ENCODE data around the gene RAB27A. TPM values are rescaled to one million over a fixed set of nuclear protein-coding genes. Genes with fewer than 3 reads are reported as not detected.

Gene RAB27A
- total and polyA plus RNA-seq, 9 of the 15 experiments (the other 6 are each of a cell fraction or from before 2014, with no cell fraction given) = 31.5 to 171 (median 80.4) TPM

DNA sequence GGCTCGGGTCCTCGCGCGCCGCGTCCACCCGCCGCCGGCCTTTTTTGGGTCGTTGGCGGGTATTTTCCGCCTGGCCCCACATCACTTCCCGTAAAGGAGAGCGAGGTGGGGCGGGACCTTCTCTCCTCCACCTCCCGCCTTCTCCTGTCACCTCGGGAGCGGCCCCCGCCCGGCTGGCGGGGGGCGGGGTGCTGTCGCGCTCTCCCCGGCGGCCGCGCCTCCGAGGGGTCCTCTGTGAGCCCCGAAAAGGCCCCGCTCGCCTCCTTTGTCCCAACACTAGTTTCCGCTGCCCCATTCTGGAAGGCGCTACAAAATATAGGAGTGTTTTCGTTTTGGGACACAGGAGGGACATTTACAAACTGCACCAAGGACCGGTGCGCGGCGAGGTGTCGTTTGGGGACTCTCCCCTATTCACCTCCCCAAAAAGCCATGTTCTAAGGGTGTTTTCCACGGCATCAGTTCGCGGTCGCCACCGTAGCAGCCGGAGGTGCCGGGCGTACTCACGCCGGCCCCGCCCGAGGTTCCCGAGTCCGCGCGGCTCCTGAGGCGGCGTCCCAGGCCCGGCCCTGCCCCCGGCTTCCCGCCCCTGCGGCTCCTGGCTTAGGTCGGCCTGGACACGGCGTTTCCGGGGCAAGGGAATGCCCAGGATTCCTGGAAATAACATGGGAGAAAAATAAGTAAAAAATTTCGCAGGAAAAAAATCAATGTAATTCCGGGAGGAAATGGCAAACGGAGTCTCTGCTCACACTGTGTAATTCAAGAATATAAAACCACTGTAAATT is at the start of gene RAB27A (continued):
- TF ChIP-seq MNT (conservative IDR thresholded peaks at IDR 0.05) (peak; percentile 57 to 72), SAFB2 (IDR thresholded peaks at IDR 0.05; ENCODE audit: borderline replicate concordance, low read depth, low read length, severe bottlenecking) (no peak), SAFB (IDR thresholded peaks at IDR 0.05; ENCODE audit: borderline replicate concordance, low read depth, low read length) (no peak), TSC22D4 (tag; IDR thresholded peaks at IDR 0.05) (no peak), CHD7 (IDR thresholded peaks at IDR 0.05; ENCODE audit: low read depth, low read length) (no peak), BACH1 (tag; IDR thresholded peaks at IDR 0.05) (no peak)
- TF ChIP-seq, protein P1, sequence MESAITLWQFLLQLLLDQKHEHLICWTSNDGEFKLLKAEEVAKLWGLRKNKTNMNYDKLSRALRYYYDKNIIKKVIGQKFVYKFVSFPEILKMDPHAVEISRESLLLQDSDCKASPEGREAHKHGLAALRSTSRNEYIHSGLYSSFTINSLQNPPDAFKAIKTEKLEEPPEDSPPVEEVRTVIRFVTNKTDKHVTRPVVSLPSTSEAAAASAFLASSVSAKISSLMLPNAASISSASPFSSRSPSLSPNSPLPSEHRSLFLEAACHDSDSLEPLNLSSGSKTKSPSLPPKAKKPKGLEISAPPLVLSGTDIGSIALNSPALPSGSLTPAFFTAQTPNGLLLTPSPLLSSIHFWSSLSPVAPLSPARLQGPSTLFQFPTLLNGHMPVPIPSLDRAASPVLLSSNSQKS (CRISPR knock-in tag; IDR thresholded peaks at IDR 0.05) = no peak
- TF ChIP-seq, protein P2, sequence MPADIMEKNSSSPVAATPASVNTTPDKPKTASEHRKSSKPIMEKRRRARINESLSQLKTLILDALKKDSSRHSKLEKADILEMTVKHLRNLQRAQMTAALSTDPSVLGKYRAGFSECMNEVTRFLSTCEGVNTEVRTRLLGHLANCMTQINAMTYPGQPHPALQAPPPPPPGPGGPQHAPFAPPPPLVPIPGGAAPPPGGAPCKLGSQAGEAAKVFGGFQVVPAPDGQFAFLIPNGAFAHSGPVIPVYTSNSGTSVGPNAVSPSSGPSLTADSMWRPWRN (IDR thresholded peaks at IDR 0.05; ENCODE audit: low read depth) = no peak
- TF ChIP-seq, protein P3, sequence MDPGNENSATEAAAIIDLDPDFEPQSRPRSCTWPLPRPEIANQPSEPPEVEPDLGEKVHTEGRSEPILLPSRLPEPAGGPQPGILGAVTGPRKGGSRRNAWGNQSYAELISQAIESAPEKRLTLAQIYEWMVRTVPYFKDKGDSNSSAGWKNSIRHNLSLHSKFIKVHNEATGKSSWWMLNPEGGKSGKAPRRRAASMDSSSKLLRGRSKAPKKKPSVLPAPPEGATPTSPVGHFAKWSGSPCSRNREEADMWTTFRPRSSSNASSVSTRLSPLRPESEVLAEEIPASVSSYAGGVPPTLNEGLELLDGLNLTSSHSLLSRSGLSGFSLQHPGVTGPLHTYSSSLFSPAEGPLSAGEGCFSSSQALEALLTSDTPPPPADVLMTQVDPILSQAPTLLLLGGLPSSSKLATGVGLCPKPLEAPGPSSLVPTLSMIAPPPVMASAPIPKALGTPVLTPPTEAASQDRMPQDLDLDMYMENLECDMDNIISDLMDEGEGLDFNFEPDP (CRISPR knock-in tag; IDR thresholded peaks at IDR 0.05) = no peak
